H9 (cell line): ENCODE data around the gene GMPR2. TPM values are rescaled to one million over a fixed set of nuclear protein-coding genes. Genes with fewer than 3 reads are reported as not detected.

Experiments used
- DNase-seq: peaks from one replicate; pipeline ENCODE4 v3.0.0-alpha.2; 2017
- H2AFZ ChIP-seq: one replicate; pipeline ENCODE4 v1.6.1; 2013; ENCODE audit warnings: mild to moderate bottlenecking, low read length, control low read depth, moderate library complexity
- H2AK5ac ChIP-seq: 2 replicates; pipeline ENCODE4 v1.6.1; 2013; ENCODE audit warnings: low read length, control low read depth, mixed read lengths; ENCODE audit not compliant: insufficient read length
- H2BK120ac ChIP-seq: one replicate; pipeline ENCODE4 v1.6.1; 2013; ENCODE audit warnings: low read depth, mild to moderate bottlenecking, low read length, control low read depth, inconsistent platforms; ENCODE audit not compliant: poor library complexity, severe bottlenecking
- H2BK12ac ChIP-seq: 2 replicates; pipeline ENCODE4 v1.6.1; 2013; ENCODE audit warnings: low read length, control low read depth, mixed read lengths, low read depth; ENCODE audit not compliant: insufficient read length
- H2BK15ac ChIP-seq: 2 replicates; pipeline ENCODE4 v1.6.1; 2013; ENCODE audit warnings: low read depth, low read length, control low read depth
- H2BK20ac ChIP-seq: one replicate; pipeline ENCODE4 v1.6.1; 2013; ENCODE audit warnings: low read depth, mild to moderate bottlenecking, low read length, control low read depth, inconsistent platforms; ENCODE audit not compliant: poor library complexity, severe bottlenecking
- H2BK5ac ChIP-seq: 2 replicates; pipeline ENCODE4 v1.6.1; 2013; ENCODE audit warnings: low read length, control low read depth, mixed read lengths; ENCODE audit not compliant: insufficient read length
- H3K14ac ChIP-seq: 2 replicates; pipeline ENCODE4 v1.6.1; 2013; ENCODE audit warnings: low read length, control low read depth; ENCODE audit not compliant: insufficient read depth
- H3K18ac ChIP-seq: 2 replicates; pipeline ENCODE4 v1.6.1; 2013; ENCODE audit warnings: low read depth, mild to moderate bottlenecking, mixed read lengths, low read length, control low read depth; ENCODE audit not compliant: insufficient read length
- H3K23ac ChIP-seq: 2 replicates; pipeline ENCODE4 v1.6.1; 2013; ENCODE audit warnings: low read length, control low read depth, mixed read lengths, low read depth; ENCODE audit not compliant: insufficient read length
- H3K23me2 ChIP-seq: 2 replicates; pipeline ENCODE4 v1.6.1; 2013; ENCODE audit warnings: low read depth, mild to moderate bottlenecking, mixed read lengths, low read length, control low read depth; ENCODE audit not compliant: insufficient read length, poor library complexity, severe bottlenecking
- H3K27ac ChIP-seq: 2 replicates; pipeline ENCODE4 v1.5.1; 2013; ENCODE audit warnings: low read length, control low read depth, mixed read lengths, low read depth; ENCODE audit not compliant: insufficient read length
- H3K27me3 ChIP-seq: 2 replicates; pipeline ENCODE4 v1.6.1; 2013; ENCODE audit warnings: low read length, control low read depth, inconsistent platforms; ENCODE audit not compliant: insufficient read depth
- H3K4ac ChIP-seq: 2 replicates; pipeline ENCODE4 v1.6.1; 2013; ENCODE audit warnings: low read depth, mild to moderate bottlenecking, control low read depth, inconsistent platforms, low read length, moderate library complexity
- H3K4me1 ChIP-seq: 2 replicates; pipeline ENCODE4 v1.6.1; 2013; ENCODE audit warnings: low read length, control low read depth, inconsistent platforms; ENCODE audit not compliant: insufficient read depth
- H3K4me2 ChIP-seq: 2 replicates; pipeline ENCODE4 v1.6.1; 2013; ENCODE audit warnings: low read length, control low read depth, mixed read lengths; ENCODE audit not compliant: insufficient read length, insufficient read depth
- H3K56ac ChIP-seq: 2 replicates; pipeline ENCODE4 v1.6.1; 2013; ENCODE audit warnings: low read depth, mild to moderate bottlenecking, mixed read lengths, low read length, control low read depth; ENCODE audit not compliant: insufficient read length
- H3K79me1 ChIP-seq: 2 replicates; pipeline ENCODE4 v1.6.1; 2013; ENCODE audit warnings: low read depth, mild to moderate bottlenecking, moderate library complexity, low read length, control low read depth, inconsistent platforms; ENCODE audit not compliant: insufficient read depth, poor library complexity, severe bottlenecking
- H3K79me2 ChIP-seq: 2 replicates; pipeline ENCODE4 v1.6.1; 2013; ENCODE audit warnings: low read length, control low read depth, inconsistent platforms; ENCODE audit not compliant: insufficient read depth
- H3K9ac ChIP-seq: 2 replicates; pipeline ENCODE4 v1.6.1; 2013; ENCODE audit warnings: low read length, control low read depth, mixed read lengths; ENCODE audit not compliant: insufficient read length; ENCODE audit errors: extremely low read depth
- H3K9me3 ChIP-seq: one replicate; pipeline ENCODE4 v1.6.1; 2013; ENCODE audit warnings: low read depth, low read length, inconsistent platforms; ENCODE audit not compliant: control insufficient read depth
- H3T11ph ChIP-seq: one replicate; pipeline ENCODE4 v1.6.1; 2013; ENCODE audit warnings: mild to moderate bottlenecking, low read length, control low read depth, inconsistent platforms
- H4K20me1 ChIP-seq: one replicate; pipeline ENCODE4 v1.6.1; 2013; ENCODE audit not compliant: control insufficient read depth, insufficient read length, insufficient read depth
- H4K5ac ChIP-seq: 2 replicates; pipeline ENCODE4 v1.6.1; 2013; ENCODE audit warnings: low read depth, mild to moderate bottlenecking, mixed read lengths, low read length, control low read depth; ENCODE audit not compliant: insufficient read length
- H4K8ac ChIP-seq: replicated peaks from 2 replicates; pipeline ENCODE4 v1.6.1; 2013; ENCODE audit warnings: low read length, control low read depth, mixed read lengths, low read depth; ENCODE audit not compliant: insufficient read length
- H4K91ac ChIP-seq: 2 replicates; pipeline ENCODE4 v1.6.1; 2013; ENCODE audit warnings: low read depth, mild to moderate bottlenecking, moderate library complexity, mixed read lengths, low read length, control low read depth; ENCODE audit not compliant: insufficient read length
- H3K27ac Mint-ChIP-seq, 3 experiments: 2 replicates in 2 of 3; 3 replicates in 1 of 3; pipeline ENCODE4 v1.8.0; 2020 to 2021; ENCODE audit warnings: mixed read lengths in 3 of 3, mild to moderate bottlenecking in 1 of 3, moderate library complexity in 1 of 3
- H3K27me3 Mint-ChIP-seq: 2 replicates; pipeline ENCODE4 v1.8.0; 2021; ENCODE audit warnings: low read depth, mild to moderate bottlenecking, moderate library complexity, mixed read lengths
- H3K36me3 Mint-ChIP-seq, 3 experiments: 2 replicates in 2 of 3; 3 replicates in 1 of 3; pipeline ENCODE4 v1.8.0; 2020 to 2021; ENCODE audit warnings: low read depth in 3 of 3, mixed read lengths in 3 of 3; ENCODE audit not compliant: insufficient read depth in 1 of 3
- H3K4me1 Mint-ChIP-seq, 2 experiments: 2 replicates each; pipeline ENCODE4 v1.8.0; 2020; ENCODE audit warnings: mixed read lengths in 2 of 2
- H3K4me3 Mint-ChIP-seq, 2 experiments: 2 replicates in 1 of 2; 3 replicates in 1 of 2; pipeline ENCODE4 v1.8.0; 2020 to 2021; ENCODE audit warnings: mild to moderate bottlenecking in 2 of 2, mixed read lengths in 2 of 2, moderate library complexity in 1 of 2
- H3K9me3 Mint-ChIP-seq, 2 experiments: 2 replicates in 1 of 2; 3 replicates in 1 of 2; pipeline ENCODE4 v1.8.0; 2020; ENCODE audit warnings: mild to moderate bottlenecking in 2 of 2, mixed read lengths in 2 of 2, moderate library complexity in 1 of 2
- CTCF ChIP-seq: fragments of 200-600 bp; sonication (generic); conservative IDR thresholded peaks from 3 replicates; pipeline ENCODE4 v1.8.0; 2021; ENCODE audit warnings: antibody characterized with exemption, mild to moderate bottlenecking
- WGBS: extraction: QIAGEN DNeasy Blood & Tissue Kit; methylation state at CpG from one replicate; pipeline ENCODE4 v1.1.7; 2013; ENCODE audit warnings: missing lambda C conversion rate, low lambda C conversion rate, mixed read lengths; ENCODE audit not compliant: insufficient read length; ENCODE audit errors: extremely low coverage; 5-methylcytosine and 5-hydroxymethylcytosine counted together
- total RNA-seq: library from RNA; stranded (reverse); gene quantifications from 2 replicates; pipeline ENCODE4 v1.2.1, GENCODE V29; 2021

The GMPR2 gene
- total RNA-seq, 1 experiment from 2014 or later, result 84.7 TPM

- Histone ChIP-seq H3K23me2 (no peaks in the 10 kb centered on the region), H3K4me1 (no peaks in the 10 kb centered on the region; the same call in 1 of the 2 replicates), H3K18ac (no peak overlapping the region), H3K14ac (no peak overlapping the region), H2BK15ac (no peak overlapping the region), H4K91ac (no peak overlapping the region), H3K4me2 (no peak overlapping the region), H2AFZ (no peak overlapping the region), H2BK20ac (no peak overlapping the region), H3K56ac (no peak overlapping the region), H3K9ac (no peak overlapping the region), H4K5ac (no peak overlapping the region), H2AK5ac (no peak overlapping the region), H2BK12ac (no peak overlapping the region), H3K27me3 (no peaks in the 10 kb centered on the region), H3K79me1 (peaks cover 4% of the 10 kb centered on the region), H4K20me1 (no peaks in the 10 kb centered on the region), H3K79me2 (no peaks in the 10 kb centered on the region), H2BK5ac (no peak overlapping the region), H2BK120ac (no peak overlapping the region), H3K4ac (no peak overlapping the region), H3K9me3 (no peaks in the 10 kb centered on the region), H3T11ph (no peak overlapping the region), H3K23ac (no peak overlapping the region), H4K8ac (no peak overlapping the region), H3K27ac (no peak overlapping the region)
- Mint-ChIP-seq H3K9me3 (no peaks in the 10 kb centered on the region), H3K36me3 (peaks cover 17 to 64% (median 52%) of the 10 kb centered on the region in 3 experiments), H3K4me1 (peaks cover 22 to 25% of the 10 kb centered on the region in 2 experiments), H3K4me3 (no peak overlapping the region), H3K27me3 (no peaks in the 10 kb centered on the region), H3K27ac (no peak overlapping the region)
- DNase-seq, result no peak
- no CpG with 5 or more reads among the region's 10 CpGs for WGBS
- TF ChIP-seq CTCF, result no peak
Measured at GRCh38 chr14:24190416-24190815, 42.3 kb upstream of the GMPR2 start.
